HFF-Myc (cell line): ENCODE measurements around the gene ACP4.
"Not testable (repeated sequence)": the region's sequence is repeated elsewhere in the genome, so short reads cannot be mapped to it uniquely, and the experiment has no call there.

Experiments used
- DNase-seq: peaks from one replicate; pipeline ENCODE4 v3.0.0-alpha.2; 2011; ENCODE audit warnings: low read depth; ENCODE audit errors: extremely low read depth
- H3K4me3 ChIP-seq: replicated peaks from 2 replicates; pipeline ENCODE4 v1.5.1; 2011; ENCODE audit warnings: low read depth, mild to moderate bottlenecking, control low read depth, low read length
- TF ChIP-seq, protein P1 (sequence below): IDR thresholded peaks from 2 replicates; pipeline ENCODE4 v1.5.1; 2012; ENCODE audit warnings: mild to moderate bottlenecking, low read depth, low read length, control low read depth; ENCODE audit errors: missing control alignments

Gene ACP4

DNA sequence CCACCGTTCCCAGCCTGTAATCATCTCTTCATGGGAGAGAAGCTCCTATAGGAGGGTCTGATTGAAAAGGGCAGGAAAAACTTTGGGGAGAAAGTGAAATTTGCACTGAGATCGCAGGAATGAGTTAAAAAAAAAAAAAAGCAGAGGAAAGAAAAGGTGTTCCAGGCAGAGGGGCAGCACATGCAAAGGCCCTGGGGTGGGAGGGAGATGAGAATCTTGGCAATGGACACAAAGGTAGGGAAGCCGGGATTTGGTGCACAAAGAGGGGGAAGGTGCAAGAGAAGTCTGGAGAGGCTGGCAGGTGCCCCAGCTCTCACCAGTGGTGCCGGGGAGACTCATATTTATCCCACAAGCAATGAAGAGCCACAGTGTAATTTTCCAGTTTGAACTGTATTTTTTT lies 36.3 kb upstream of the ACP4 start:
- no peak overlapping the region for H3K4me3 ChIP-seq
- TF ChIP-seq, protein P1, sequence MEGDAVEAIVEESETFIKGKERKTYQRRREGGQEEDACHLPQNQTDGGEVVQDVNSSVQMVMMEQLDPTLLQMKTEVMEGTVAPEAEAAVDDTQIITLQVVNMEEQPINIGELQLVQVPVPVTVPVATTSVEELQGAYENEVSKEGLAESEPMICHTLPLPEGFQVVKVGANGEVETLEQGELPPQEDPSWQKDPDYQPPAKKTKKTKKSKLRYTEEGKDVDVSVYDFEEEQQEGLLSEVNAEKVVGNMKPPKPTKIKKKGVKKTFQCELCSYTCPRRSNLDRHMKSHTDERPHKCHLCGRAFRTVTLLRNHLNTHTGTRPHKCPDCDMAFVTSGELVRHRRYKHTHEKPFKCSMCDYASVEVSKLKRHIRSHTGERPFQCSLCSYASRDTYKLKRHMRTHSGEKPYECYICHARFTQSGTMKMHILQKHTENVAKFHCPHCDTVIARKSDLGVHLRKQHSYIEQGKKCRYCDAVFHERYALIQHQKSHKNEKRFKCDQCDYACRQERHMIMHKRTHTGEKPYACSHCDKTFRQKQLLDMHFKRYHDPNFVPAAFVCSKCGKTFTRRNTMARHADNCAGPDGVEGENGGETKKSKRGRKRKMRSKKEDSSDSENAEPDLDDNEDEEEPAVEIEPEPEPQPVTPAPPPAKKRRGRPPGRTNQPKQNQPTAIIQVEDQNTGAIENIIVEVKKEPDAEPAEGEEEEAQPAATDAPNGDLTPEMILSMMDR = no peak
- no peak for DNase-seq

DNA sequence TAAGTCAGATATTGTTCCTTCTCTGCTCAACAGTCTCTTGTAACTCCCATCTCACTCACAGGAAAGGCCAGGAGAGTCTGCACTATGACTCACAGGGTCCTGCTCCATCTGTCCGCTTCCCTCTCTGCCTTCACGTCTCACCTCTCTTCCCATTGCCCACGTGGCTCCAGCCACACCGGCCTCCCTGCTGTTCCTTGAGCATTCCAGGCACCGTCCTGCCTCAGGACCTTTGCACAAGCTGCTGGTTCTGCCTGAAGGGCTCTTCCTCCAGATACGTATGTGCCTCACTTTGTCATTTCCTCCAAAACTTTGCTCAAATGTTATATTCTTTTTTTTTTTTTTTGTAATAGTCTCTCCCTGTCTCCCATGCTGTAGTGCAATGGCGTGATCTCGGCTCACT lies 34.0 kb upstream of the ACP4 start:
- H3K4me3 ChIP-seq, DNase-seq: not testable (repeated sequence)

DNA sequence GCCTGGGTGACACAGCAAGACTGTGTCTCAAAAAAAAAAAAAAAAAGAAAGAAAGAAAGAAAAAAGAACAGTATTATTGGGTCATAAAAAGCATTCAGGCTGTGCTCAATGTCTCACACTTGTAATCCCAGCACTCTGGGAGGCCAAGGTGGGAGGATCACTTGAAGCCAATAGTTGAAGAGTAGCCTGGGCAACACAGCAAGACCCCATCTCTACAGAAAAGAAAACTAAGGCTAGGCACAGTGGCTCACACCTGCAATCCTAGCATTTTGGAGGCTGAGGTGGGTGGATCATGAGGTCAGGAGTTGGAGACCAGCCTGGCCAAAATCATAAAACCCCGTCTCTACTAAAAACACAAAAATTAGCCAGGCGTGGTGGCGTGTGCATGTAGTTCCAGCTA lies 32.6 kb upstream of the ACP4 start:
- H3K4me3 ChIP-seq, DNase-seq: not testable (repeated sequence)

DNA sequence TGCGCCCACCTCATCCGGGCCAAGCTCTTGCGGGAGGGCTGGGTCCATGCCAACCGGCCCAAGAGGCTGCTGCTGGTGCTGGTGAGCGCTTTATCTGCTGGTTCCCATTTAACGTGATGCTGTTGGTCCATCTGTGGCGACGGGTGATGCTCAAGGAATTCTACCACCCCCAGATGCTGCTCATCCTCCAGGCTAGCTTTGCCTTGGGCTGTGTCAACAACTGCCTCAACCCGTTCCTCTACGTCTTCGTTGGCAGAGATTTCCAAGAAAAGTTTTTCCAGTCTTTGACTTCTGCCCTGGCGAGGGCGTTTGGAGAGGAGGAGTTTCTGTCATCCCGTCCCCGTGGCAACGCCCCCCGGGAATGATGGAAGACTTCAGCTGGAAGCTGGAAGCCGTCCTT lies 31.1 kb upstream of the ACP4 start:
- H3K4me3 ChIP-seq, DNase-seq: not testable (repeated sequence)

DNA sequence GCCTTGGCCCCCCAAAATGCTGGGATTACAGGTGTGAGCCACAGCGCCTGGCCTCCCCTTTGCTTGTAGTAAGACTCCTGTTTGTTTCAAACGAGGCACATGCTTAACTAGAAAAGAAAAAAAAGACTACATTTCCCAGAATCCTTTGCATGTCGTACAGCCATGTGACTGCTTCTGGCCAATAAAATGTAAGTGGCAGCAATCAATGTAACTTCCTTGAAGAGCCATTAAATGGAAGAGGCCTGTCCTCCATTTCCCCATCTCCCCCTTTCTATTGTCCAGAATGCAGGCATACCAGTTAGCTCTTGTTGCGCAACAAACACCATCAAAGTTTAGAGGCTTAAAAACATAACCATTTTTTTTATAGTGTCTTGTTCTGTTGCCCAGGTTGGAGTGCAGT lies 30.3 kb upstream of the ACP4 start:
- DNase-seq = no peak
- TF ChIP-seq, protein P1 = no peak
- no peak overlapping the region for H3K4me3 ChIP-seq

DNA sequence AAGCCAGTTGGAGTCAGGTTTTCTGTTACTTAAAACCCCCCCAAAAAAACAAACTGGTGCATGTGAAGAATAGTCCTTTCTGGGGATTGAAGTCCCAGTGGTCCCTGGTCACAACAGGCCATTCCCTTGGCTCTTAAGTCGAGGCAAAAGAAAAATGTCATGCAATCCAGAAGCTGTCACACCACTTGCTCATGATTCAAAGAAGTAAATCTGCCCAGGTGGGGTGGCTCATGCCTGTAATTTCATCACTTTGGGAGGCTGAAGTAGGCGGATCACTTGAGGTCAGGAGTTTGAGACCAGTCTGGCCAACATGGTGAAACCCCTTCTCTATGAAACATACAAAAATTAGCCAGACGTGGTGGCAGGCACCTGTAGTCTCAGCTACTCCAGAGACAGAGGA lies 28.7 kb upstream of the ACP4 start:
- DNase-seq = not testable (repeated sequence)

DNA sequence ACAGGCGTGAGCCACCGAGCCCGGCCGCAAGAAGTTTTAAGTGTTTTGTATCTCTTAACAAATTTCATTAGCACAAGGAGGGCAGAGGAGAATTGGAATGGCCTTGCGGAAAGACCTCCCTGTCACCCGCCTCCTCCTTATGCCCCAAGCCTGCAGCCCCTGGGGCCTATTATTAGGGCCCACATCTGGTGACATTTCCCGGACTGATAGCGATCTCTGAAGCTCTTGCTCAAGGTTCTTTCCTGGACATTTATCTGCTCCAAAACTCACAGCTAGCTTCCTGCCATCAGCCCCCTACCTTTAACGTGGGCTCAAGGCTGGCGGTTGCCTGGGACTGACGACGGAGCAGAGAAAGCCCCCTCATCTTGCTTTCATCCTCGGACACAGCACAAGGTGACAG lies 26.7 kb upstream of the ACP4 start:
- not testable (repeated sequence) for H3K4me3 ChIP-seq, DNase-seq

More for the DNA sequence above, 28.7 kb upstream of the ACP4 start:
- not testable (repeated sequence) for H3K4me3 ChIP-seq

DNA sequence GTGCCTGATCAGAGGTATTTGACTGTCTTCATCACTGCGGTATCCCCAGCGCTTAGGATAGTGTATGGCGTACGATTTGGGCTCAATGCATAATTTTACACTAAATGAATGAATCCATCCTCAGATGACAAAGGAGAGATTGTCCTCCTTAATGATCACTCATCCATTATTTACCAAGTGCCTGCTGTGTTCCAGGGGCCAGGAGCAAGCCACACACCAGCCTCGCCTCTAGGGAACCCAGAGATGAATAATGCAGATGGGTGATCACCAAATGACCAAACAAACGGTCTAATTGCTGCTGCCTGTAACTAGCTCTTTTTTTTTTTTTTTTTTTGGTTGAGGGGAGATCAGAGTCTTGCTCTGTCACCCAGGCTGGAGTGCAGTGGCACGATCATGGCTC lies 25.8 kb upstream of the ACP4 start:
- H3K4me3 ChIP-seq = no peak overlapping the region
- TF ChIP-seq, protein P1 = no peak
- DNase-seq = no peak

DNA sequence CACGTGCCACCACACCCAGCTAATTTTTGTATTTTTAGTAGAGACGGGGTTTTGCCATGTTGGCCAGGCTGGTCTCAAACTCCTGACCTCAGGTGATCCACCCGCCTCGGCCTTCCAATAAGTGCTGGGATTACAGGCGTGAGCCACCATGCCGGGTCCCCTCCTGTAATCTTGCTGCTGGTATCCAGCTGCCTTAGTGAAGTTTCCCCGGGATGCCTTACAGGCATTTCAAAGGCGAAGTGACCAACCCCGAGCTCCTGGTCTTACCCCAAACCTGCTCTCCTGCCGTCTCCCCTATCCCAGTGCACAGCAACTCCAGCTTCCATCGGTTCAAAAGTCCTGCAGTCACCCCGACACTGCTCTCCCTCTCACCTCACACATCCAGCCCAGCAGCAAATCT lies 23.5 kb upstream of the ACP4 start:
- not testable (repeated sequence) for DNase-seq, H3K4me3 ChIP-seq

DNA sequence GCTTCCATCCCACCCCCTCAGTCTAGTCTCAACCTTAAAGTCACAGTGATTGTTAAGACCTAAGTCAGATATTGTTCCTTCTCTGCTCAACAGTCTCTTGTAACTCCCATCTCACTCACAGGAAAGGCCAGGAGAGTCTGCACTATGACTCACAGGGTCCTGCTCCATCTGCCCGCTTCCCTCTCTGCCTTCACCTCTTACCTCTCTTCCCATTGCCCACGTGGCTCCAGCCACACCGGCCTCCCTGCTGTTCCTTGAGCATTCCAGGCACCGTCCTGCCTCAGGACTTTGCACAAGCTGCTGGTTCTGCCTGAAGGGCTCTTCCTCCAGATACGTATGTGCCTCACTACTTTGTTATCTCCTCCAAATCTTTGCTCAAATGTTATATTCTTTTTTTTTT lies 23.0 kb upstream of the ACP4 start:
- H3K4me3 ChIP-seq, DNase-seq: not testable (repeated sequence)

DNA sequence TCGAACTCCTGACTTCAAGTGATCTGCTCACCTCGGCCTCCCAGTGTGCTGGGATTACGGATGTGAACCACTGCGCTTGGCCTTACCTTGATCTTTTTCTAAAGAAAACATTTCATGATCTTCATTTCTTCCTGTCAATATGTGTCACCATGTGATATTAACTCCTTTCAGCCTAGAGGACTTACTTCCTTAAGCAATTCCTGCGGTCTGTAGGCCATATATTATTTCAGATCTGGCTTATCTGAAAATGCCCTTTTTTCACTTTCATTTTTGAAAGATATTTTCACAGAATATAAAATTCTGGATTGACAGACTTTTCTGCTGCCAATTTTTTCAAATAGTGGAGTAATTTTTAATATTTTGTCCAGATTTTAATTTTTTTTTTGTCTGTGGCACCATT lies 21.9 kb upstream of the ACP4 start:
- DNase-seq = no peak
- H3K4me3 ChIP-seq = no peak overlapping the region
- TF ChIP-seq, protein P1 = no peak

DNA sequence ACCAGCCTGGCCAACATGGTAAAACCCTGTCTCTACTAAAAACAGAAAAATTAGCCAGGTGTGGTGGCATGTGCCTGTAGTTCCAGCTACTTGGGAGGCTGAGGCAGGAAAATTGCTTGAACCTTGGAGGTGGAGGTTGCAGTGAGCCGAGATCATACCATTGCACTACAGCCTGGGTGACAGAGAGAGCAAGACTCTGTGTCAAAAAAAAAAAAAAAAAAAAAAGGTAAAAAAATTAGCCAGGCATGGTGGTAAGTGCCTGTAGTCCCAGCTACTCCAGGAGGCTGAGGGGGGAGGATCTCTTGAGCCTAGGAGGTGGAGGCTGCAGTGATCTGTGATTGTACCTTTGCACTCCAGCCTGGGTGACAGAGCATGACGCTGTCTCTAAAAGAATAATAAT lies 20.1 kb upstream of the ACP4 start, which contains the start of gene GPR32:
TSS of gene GPR32 (plus strand) at position 301 of the 400 bp plus-strand sequence. CDS start 137 bp downstream, outside the sequence.
- not testable (repeated sequence) for H3K4me3 ChIP-seq, DNase-seq
